ENCODE data around the gene COPS6.
A peak's percentile ranks its signal among the peaks of the same experiment; 100 is the strongest.

The COPS6 gene

DNA sequence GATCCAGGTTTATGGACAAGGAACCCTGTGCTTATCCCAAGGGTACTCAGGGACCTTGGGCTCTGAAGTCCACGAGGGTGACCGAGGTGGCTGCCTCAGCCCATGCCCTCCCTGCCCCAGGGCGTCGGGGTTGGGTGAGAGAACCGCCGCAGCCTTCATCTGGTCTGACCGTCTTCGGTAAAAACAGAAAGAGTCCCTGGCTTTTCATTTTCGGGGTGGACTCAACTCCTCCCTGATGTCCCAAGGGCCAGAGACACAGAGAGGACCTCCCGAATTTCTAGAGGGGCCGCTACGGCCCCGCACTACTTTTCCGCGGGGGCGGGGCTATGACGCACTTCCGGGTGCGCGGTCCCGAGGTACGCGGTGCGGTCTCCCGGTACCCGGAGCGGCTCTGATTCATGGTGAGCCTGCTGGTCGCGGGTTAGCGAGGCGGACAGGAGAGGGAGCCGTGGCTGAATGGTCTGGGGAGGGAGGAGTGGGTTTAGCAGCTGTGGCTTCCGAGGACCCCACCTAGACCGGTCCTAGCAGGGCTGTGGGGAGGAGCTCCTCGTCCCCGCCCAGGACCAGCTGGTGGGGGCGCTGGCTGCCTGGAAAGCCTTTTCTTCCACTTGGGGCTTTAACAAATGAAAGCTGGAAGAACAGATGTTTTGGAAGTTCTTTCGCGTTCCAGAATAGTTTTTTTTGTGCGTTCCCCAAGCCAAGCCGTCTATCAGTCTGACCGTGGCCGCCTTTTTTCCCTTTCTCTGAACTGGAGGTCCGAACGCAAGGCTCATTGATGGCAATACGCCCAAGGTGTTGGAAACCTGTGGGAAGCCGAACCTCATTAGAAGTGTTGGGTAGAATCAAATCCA is 39.1 kb upstream of the COPS6 start, which contains the start of gene ZSCAN21 (continued):
- TF ChIP-seq, protein P1, sequence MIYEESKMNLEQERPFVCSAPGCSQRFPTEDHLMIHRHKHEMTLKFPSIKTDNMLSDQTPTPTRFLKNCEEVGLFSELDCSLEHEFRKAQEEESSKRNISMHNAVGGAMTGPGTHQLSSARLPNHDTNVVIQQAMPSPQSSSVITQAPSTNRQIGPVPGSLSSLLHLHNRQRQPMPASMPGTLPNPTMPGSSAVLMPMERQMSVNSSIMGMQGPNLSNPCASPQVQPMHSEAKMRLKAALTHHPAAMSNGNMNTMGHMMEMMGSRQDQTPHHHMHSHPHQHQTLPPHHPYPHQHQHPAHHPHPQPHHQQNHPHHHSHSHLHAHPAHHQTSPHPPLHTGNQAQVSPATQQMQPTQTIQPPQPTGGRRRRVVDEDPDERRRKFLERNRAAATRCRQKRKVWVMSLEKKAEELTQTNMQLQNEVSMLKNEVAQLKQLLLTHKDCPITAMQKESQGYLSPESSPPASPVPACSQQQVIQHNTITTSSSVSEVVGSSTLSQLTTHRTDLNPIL (CRISPR knock-in tag; IDR thresholded peaks at IDR 0.05; ENCODE audit: low read depth): no peak
- TF ChIP-seq, protein P2, sequence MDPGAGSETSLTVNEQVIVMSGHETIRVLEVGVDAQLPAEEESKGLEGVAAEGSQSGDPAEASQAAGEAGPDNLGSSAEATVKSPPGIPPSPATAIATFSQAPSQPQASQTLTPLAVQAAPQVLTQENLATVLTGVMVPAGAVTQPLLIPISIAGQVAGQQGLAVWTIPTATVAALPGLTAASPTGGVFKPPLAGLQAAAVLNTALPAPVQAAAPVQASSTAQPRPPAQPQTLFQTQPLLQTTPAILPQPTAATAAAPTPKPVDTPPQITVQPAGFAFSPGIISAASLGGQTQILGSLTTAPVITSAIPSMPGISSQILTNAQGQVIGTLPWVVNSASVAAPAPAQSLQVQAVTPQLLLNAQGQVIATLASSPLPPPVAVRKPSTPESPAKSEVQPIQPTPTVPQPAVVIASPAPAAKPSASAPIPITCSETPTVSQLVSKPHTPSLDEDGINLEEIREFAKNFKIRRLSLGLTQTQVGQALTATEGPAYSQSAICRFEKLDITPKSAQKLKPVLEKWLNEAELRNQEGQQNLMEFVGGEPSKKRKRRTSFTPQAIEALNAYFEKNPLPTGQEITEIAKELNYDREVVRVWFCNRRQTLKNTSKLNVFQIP (CRISPR knock-in tag; IDR thresholded peaks at IDR 0.05; ENCODE audit: borderline replicate concordance, low read depth): no peak
- TF ChIP-seq ZNF565 (CRISPR knock-in tag; conservative IDR thresholded peaks at IDR 0.05; ENCODE audit: low read depth): peak; percentile 75; the same call in 1 of the 2 replicates
- no peak for TF ChIP-seq TOX (CRISPR knock-in tag; IDR thresholded peaks at IDR 0.05; ENCODE audit: borderline replicate concordance)
- TF ChIP-seq RARB (CRISPR knock-in tag; IDR thresholded peaks at IDR 0.05): no peak
- TF ChIP-seq ZC3H10 (CRISPR knock-in tag; IDR thresholded peaks at IDR 0.05): no peak
- TF ChIP-seq SNAI2 (CRISPR knock-in tag; IDR thresholded peaks at IDR 0.05): no peak
- no peak for TF ChIP-seq PPARA (CRISPR knock-in tag; IDR thresholded peaks at IDR 0.05; ENCODE audit: borderline replicate concordance)
- TF ChIP-seq ESRRG (CRISPR knock-in tag; IDR thresholded peaks at IDR 0.05): no peak
- TF ChIP-seq, protein P3, sequence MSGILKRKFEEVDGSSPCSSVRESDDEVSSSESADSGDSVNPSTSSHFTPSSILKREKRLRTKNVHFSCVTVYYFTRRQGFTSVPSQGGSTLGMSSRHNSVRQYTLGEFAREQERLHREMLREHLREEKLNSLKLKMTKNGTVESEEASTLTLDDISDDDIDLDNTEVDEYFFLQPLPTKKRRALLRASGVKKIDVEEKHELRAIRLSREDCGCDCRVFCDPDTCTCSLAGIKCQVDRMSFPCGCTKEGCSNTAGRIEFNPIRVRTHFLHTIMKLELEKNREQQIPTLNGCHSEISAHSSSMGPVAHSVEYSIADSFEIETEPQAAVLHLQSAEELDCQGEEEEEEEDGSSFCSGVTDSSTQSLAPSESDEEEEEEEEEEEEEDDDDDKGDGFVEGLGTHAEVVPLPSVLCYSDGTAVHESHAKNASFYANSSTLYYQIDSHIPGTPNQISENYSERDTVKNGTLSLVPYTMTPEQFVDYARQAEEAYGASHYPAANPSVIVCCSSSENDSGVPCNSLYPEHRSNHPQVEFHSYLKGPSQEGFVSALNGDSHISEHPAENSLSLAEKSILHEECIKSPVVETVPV (CRISPR knock-in tag; IDR thresholded peaks at IDR 0.05): no peak
- TF ChIP-seq TCF4 (CRISPR knock-in tag; IDR thresholded peaks at IDR 0.05; ENCODE audit: borderline replicate concordance): peak; percentile 51; the same call in 1 of the 2 replicates

DNA sequence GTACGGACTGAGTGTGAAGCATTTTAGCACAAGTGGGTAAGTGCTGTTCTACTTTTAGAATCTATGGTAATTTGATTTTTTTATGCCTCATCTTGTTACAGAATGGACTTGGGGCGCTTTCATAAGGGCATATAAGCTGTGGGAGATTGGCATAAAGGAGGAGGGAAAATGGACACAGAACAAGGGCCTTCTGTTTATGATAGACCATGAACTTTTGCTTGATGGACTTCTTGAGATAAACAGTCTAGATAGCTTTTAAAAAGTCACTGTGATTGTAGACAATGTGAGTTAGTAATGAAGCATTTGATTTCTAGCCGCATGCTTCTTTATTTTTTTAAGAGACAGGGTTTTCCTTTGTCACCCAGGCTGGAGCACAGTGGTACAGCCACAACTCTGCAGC is 37.2 kb upstream of the COPS6 start:
- no peak for ATAC-seq
- TF ChIP-seq RARB (CRISPR knock-in tag; IDR thresholded peaks at IDR 0.05) (no peak), ZFP30 (CRISPR knock-in tag; IDR thresholded peaks at IDR 0.05) (no peak), CSDC2 (CRISPR knock-in tag; IDR thresholded peaks at IDR 0.05) (no peak), ZNF565 (CRISPR knock-in tag; conservative IDR thresholded peaks at IDR 0.05; ENCODE audit: low read depth) (no peak), GLIS3 (CRISPR knock-in tag; IDR thresholded peaks at IDR 0.05) (no peak), TOX (CRISPR knock-in tag; IDR thresholded peaks at IDR 0.05; ENCODE audit: borderline replicate concordance) (no peak)
- TF ChIP-seq, protein P4, sequence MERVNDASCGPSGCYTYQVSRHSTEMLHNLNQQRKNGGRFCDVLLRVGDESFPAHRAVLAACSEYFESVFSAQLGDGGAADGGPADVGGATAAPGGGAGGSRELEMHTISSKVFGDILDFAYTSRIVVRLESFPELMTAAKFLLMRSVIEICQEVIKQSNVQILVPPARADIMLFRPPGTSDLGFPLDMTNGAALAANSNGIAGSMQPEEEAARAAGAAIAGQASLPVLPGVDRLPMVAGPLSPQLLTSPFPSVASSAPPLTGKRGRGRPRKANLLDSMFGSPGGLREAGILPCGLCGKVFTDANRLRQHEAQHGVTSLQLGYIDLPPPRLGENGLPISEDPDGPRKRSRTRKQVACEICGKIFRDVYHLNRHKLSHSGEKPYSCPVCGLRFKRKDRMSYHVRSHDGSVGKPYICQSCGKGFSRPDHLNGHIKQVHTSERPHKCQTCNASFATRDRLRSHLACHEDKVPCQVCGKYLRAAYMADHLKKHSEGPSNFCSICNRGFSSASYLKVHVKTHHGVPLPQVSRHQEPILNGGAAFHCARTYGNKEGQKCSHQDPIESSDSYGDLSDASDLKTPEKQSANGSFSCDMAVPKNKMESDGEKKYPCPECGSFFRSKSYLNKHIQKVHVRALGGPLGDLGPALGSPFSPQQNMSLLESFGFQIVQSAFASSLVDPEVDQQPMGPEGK (CRISPR knock-in tag; IDR thresholded peaks at IDR 0.05; ENCODE audit: borderline replicate concordance): no peak
- TF ChIP-seq, protein P5, sequence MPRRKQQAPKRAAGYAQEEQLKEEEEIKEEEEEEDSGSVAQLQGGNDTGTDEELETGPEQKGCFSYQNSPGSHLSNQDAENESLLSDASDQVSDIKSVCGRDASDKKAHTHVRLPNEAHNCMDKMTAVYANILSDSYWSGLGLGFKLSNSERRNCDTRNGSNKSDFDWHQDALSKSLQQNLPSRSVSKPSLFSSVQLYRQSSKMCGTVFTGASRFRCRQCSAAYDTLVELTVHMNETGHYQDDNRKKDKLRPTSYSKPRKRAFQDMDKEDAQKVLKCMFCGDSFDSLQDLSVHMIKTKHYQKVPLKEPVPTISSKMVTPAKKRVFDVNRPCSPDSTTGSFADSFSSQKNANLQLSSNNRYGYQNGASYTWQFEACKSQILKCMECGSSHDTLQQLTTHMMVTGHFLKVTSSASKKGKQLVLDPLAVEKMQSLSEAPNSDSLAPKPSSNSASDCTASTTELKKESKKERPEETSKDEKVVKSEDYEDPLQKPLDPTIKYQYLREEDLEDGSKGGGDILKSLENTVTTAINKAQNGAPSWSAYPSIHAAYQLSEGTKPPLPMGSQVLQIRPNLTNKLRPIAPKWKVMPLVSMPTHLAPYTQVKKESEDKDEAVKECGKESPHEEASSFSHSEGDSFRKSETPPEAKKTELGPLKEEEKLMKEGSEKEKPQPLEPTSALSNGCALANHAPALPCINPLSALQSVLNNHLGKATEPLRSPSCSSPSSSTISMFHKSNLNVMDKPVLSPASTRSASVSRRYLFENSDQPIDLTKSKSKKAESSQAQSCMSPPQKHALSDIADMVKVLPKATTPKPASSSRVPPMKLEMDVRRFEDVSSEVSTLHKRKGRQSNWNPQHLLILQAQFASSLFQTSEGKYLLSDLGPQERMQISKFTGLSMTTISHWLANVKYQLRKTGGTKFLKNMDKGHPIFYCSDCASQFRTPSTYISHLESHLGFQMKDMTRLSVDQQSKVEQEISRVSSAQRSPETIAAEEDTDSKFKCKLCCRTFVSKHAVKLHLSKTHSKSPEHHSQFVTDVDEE (CRISPR knock-in tag; IDR thresholded peaks at IDR 0.05): no peak

DNA sequence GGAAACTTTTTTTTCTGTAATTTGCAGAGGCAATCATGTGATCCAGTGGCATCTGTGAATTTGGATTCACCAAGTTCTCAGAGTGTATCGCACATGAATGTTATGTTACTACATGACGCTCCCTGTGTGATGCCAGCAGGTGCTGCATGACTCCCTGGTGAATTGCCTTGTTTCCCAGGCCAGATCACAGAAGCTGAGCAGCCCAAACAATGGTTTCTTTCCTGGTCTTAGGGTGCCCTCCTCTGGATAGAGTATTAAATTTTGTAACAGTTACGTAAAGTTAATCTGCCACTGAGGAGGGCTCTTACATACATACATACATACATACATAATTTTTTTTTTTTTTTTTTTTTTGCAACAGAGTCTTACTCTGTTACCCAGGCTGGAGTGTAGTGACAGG is 35.6 kb upstream of the COPS6 start:
- peak; percentile 29 for ATAC-seq
- TF ChIP-seq SNAI2 (CRISPR knock-in tag; IDR thresholded peaks at IDR 0.05) (no peak), RARB (CRISPR knock-in tag; IDR thresholded peaks at IDR 0.05) (no peak), CSDC2 (CRISPR knock-in tag; IDR thresholded peaks at IDR 0.05) (no peak), PPARA (CRISPR knock-in tag; IDR thresholded peaks at IDR 0.05; ENCODE audit: borderline replicate concordance) (no peak), TCF4 (CRISPR knock-in tag; IDR thresholded peaks at IDR 0.05; ENCODE audit: borderline replicate concordance) (no peak), ISL1 (CRISPR knock-in tag; IDR thresholded peaks at IDR 0.05) (no peak), ZNF8 (CRISPR knock-in tag; IDR thresholded peaks at IDR 0.05) (no peak)
- TF ChIP-seq, protein P2 (CRISPR knock-in tag; IDR thresholded peaks at IDR 0.05; ENCODE audit: borderline replicate concordance, low read depth): no peak

Data from SK-N-SH treated with all-trans-retinoic acid at 6 μM for 48 hours (cell line).